Smooth muscle cell (in vitro differentiated cells): ENCODE data around the gene SDC3. TPM values are rescaled to one million over a fixed set of nuclear protein-coding genes. Genes with fewer than 3 reads are reported as not detected.

Experiments
- DNase-seq: peaks from one replicate; lab custom pipeline; 2025; ENCODE audit not compliant: unreplicated experiment; lab: John Stamatoyannopoulos, UW
- H2AFZ ChIP-seq: fragments of 200-600 bp; sonication (generic); 2 replicates; pipeline ENCODE4 v1.6.0; 2016; ENCODE audit warnings: antibody characterized with exemption, low read depth, mild to moderate bottlenecking
- H3F3A ChIP-seq: fragments of 200-600 bp; sonication (generic); 2 replicates; pipeline ENCODE4 v1.6.0; 2017; ENCODE audit warnings: antibody characterized with exemption, low read depth
- H3K27ac ChIP-seq: fragments of 200-600 bp; sonication (generic); 2 replicates; pipeline ENCODE4 v1.5.1; 2016; ENCODE audit warnings: low read depth, mild to moderate bottlenecking
- H3K27me3 ChIP-seq: fragments of 200-600 bp; sonication (generic); 2 replicates; pipeline ENCODE4 v1.6.1; 2016; ENCODE audit warnings: low read depth, mild to moderate bottlenecking
- H3K36me3 ChIP-seq: fragments of 200-600 bp; sonication (generic); 2 replicates; pipeline ENCODE4 v1.5.1; 2016; ENCODE audit warnings: low read depth
- H3K4me1 ChIP-seq: fragments of 200-600 bp; sonication (generic); 2 replicates; pipeline ENCODE4 v1.5.1; 2016; ENCODE audit warnings: low read depth
- H3K4me2 ChIP-seq: fragments of 200-600 bp; sonication (generic); 2 replicates; pipeline ENCODE4 v1.6.0; 2016; ENCODE audit warnings: mild to moderate bottlenecking
- H3K4me3 ChIP-seq: fragments of 200-600 bp; sonication (generic); 2 replicates; pipeline ENCODE4 v1.5.1; 2016; ENCODE audit warnings: mild to moderate bottlenecking
- H3K79me2 ChIP-seq: fragments of 200-600 bp; sonication (generic); 2 replicates; pipeline ENCODE4 v1.6.0; 2016; ENCODE audit warnings: low read depth, mild to moderate bottlenecking
- H3K9ac ChIP-seq: fragments of 200-600 bp; sonication (generic); 2 replicates; pipeline ENCODE4 v1.6.0; 2016; ENCODE audit warnings: low read depth
- H3K9me3 ChIP-seq: fragments of 200-600 bp; sonication (generic); replicated peaks from 2 replicates; pipeline ENCODE4 v1.5.1; 2016; ENCODE audit warnings: low read depth
- H4K20me1 ChIP-seq: fragments of 200-600 bp; sonication (generic); 2 replicates; pipeline ENCODE4 v1.6.0; 2016; ENCODE audit warnings: low read depth
- CTCF ChIP-seq: fragments of 200-600 bp; sonication (generic); IDR thresholded peaks from 2 replicates; pipeline ENCODE4 v1.5.1; 2017; ENCODE audit warnings: borderline replicate concordance, mild to moderate bottlenecking, antibody characterized with exemption; ENCODE audit not compliant: insufficient read depth, poor library complexity, severe bottlenecking
- WGBS: methylation state at CpG from one replicate; pipeline ENCODE4 v1.1.7; 2016; ENCODE audit warnings: low lambda C conversion rate; 5-methylcytosine and 5-hydroxymethylcytosine counted together
- polyA plus RNA-seq: library from polyadenylated mRNA; unstranded; fragments of >200 nt; fragmentation: Nextera tagmentation; extraction: Ambion mirVana; gene quantifications from 2 replicates; pipeline ENCODE4 v1.2.1, GENCODE V29; 2016
- total RNA-seq: library from RNA; depleted of rRNA; stranded (reverse); fragments of >200 nt; gene quantifications from 2 replicates; pipeline ENCODE4 v1.2.3, GENCODE V29; 2014

The SDC3 gene
- total and polyA plus RNA-seq, 2 experiments from 2014 or later, result 46.3 to 112 TPM

GRCh38 chr1:30901798-30902581 is 6.6 kb downstream of the SDC3 start:
- no peaks in the 10 kb centered on the region for H3K27me3 ChIP-seq
- H3K36me3 ChIP-seq, result no peaks in the 10 kb centered on the region
- no peak for TF ChIP-seq CTCF
- H3F3A ChIP-seq, result peaks cover under 1% of the 10 kb centered on the region
- no peaks in the 10 kb centered on the region for H3K9me3 ChIP-seq
- peaks cover 53% of the 10 kb centered on the region for H3K79me2 ChIP-seq
- peaks cover 8% of the 10 kb centered on the region for H3K4me1 ChIP-seq
- no peak overlapping the region for H3K4me2 ChIP-seq
- H3K27ac ChIP-seq, result no peak overlapping the region
- no peak overlapping the region for H2AFZ ChIP-seq
- peaks cover 98% of the 10 kb centered on the region for H4K20me1 ChIP-seq
- H3K9ac ChIP-seq, result no peak overlapping the region
- DNase-seq, result no peak
- no peak overlapping the region for H3K4me3 ChIP-seq
- 73% methylated on average over 11 of the region's 11 CpGs for WGBS

GRCh38 chr1:30900931-30901560 is 7.5 kb downstream of the SDC3 start:
- Histone ChIP-seq H3K36me3 (no peaks in the 10 kb centered on the region), H3K4me2 (no peak overlapping the region), H2AFZ (no peak overlapping the region), H3K4me3 (no peak overlapping the region), H3K9ac (no peak overlapping the region), H3F3A (peaks cover 6% of the 10 kb centered on the region), H3K79me2 (peaks cover 47% of the 10 kb centered on the region), H3K4me1 (peaks cover 6% of the 10 kb centered on the region), H4K20me1 (peaks cover 97% of the 10 kb centered on the region), H3K9me3 (no peaks in the 10 kb centered on the region), H3K27me3 (no peaks in the 10 kb centered on the region), H3K27ac (no peak overlapping the region)
- WGBS, result 73% methylated on average over 3 of the region's 3 CpGs
- no peak for TF ChIP-seq CTCF
- DNase-seq, result no peak

GRCh38 chr1:30900486-30900885 is 8.1 kb downstream of the SDC3 start:
- peaks cover 97% of the 10 kb centered on the region for H4K20me1 ChIP-seq
- H3K79me2 ChIP-seq, result peaks cover 44% of the 10 kb centered on the region
- no peak overlapping the region for H3K4me3 ChIP-seq

More at GRCh38 chr1:30900486-30900885, 8.1 kb downstream of the SDC3 start:
- TF ChIP-seq CTCF, result no peak
- Histone ChIP-seq H3K27ac (no peak overlapping the region), H3K36me3 (no peaks in the 10 kb centered on the region), H3K4me1 (peaks cover 9% of the 10 kb centered on the region), H3K4me2 (no peak overlapping the region), H3K27me3 (no peaks in the 10 kb centered on the region), H3F3A (peaks cover 6% of the 10 kb centered on the region), H2AFZ (no peak overlapping the region), H3K9ac (no peak overlapping the region), H3K9me3 (no peaks in the 10 kb centered on the region)
- WGBS, result 92% methylated on average over 6 of the region's 6 CpGs
- no peak for DNase-seq
